Panc1 (cell line): ENCODE measurements around the gene LAMA5. TPM values are rescaled to one million over a fixed set of nuclear protein-coding genes. Genes with fewer than 3 reads are reported as not detected.

Experiments used
- ATAC-seq: fragments of 200-7000 bp; cut with Tn5 transposase; 2 replicates; pipeline ENCODE4 v1.9.1; 2020; ENCODE audit warnings: mild to moderate bottlenecking, moderate library complexity
- BruUV-seq: library from RNA; stranded (reverse); fragments of 400-500 nt; replicated peaks from 2 replicates; lab custom pipeline; 2021; lab: Mats Ljungman, UMichigan
- CTCF ChIA-PET: fragments of 300-600 bp; sonication (Branson Sonifier 250); formaldehyde crosslinking; loops from one replicate; lab custom pipeline; 2022; ENCODE audit warnings: antibody characterized with exemption; lab: Charles Lee
- POLR2A ChIA-PET: fragments of 300-600 bp; sonication (Branson Sonifier 250); formaldehyde crosslinking; loops from one replicate; lab custom pipeline; 2022; ENCODE audit warnings: antibody characterized with exemption; lab: Charles Lee
- DNase-seq: peaks from one replicate; pipeline ENCODE4 v3.0.0-alpha.2; 2010; ENCODE audit warnings: low read depth, low spot score
- H3K27ac ChIP-seq: 2 replicates; pipeline ENCODE4 v1.5.1; 2011; ENCODE audit warnings: mild to moderate bottlenecking, low read length, inconsistent platforms
- H3K27me3 ChIP-seq: fragments of 200-500 bp; sonication (Bioruptor generic); 2 replicates; pipeline ENCODE4 v1.6.0; 2014; ENCODE audit warnings: low read length, inconsistent platforms; ENCODE audit not compliant: control insufficient read depth, insufficient read depth
- H3K36me3 ChIP-seq: fragments of 200-500 bp; sonication (Bioruptor generic); 2 replicates; pipeline ENCODE4 v1.5.1; 2014; ENCODE audit warnings: inconsistent platforms, mild to moderate bottlenecking, low read length, moderate library complexity; ENCODE audit not compliant: control insufficient read depth, insufficient read depth
- H3K4me1 ChIP-seq: 2 replicates; pipeline ENCODE4 v1.5.1; 2011; ENCODE audit warnings: inconsistent platforms, mild to moderate bottlenecking, low read length, moderate library complexity; ENCODE audit not compliant: control insufficient read depth, insufficient read depth
- H3K4me3 ChIP-seq, 2 experiments: 2 replicates each; pipeline ENCODE4 v1.5.1; 2011 to 2012; ENCODE audit warnings: low read depth in 2 of 2, low read length in 2 of 2, mild to moderate bottlenecking in 2 of 2, inconsistent platforms in 1 of 2, moderate library complexity in 1 of 2
- H3K9me3 ChIP-seq: fragments of 200-500 bp; sonication (Bioruptor generic); 2 replicates; pipeline ENCODE4 v1.5.1; 2014; ENCODE audit warnings: low read depth, mild to moderate bottlenecking, inconsistent platforms, low read length, moderate library complexity; ENCODE audit not compliant: control insufficient read depth, insufficient read depth
- CTCF ChIP-seq: fragments of 450-650 bp; IDR thresholded peaks from 2 replicates; pipeline ENCODE4 v1.5.1; 2017; ENCODE audit warnings: mild to moderate bottlenecking
- POLR2AphosphoS5 ChIP-seq: IDR thresholded peaks from 2 replicates; pipeline ENCODE4 v1.6.1; 2012; ENCODE audit warnings: mild to moderate bottlenecking, low read depth, low read length, moderate library complexity
- REST ChIP-seq, 2 experiments: IDR thresholded peaks; 2 replicates each; pipeline ENCODE4 v1.6.1; 2011 to 2012; ENCODE audit warnings: low read depth in 2 of 2, control low read depth in 1 of 2, low read length in 1 of 2, mild to moderate bottlenecking in 1 of 2, moderate library complexity in 1 of 2; ENCODE audit not compliant: insufficient read depth in 1 of 2
- SIN3A ChIP-seq: IDR thresholded peaks from 2 replicates; pipeline ENCODE4 v1.6.1; 2012; ENCODE audit warnings: low read depth, mild to moderate bottlenecking, low read length, moderate library complexity, borderline replicate concordance; ENCODE audit not compliant: insufficient read depth
- TCF7L2 ChIP-seq: IDR thresholded peaks from 2 replicates; pipeline ENCODE4 v1.6.1; 2011; ENCODE audit warnings: mild to moderate bottlenecking, low read depth, low read length, inconsistent platforms
- in situ Hi-C: cut with HindIII; loops from 2 replicates; pipeline ENCODE4 v1.10.0; 2016; ENCODE audit warnings: low sequenced_read_pairs, low pct_unique_long_range_greater_than_20kb
- intact Hi-C: fragments of 100-400 bp; cut with micrococcal nuclease; formaldehyde crosslinking; loops from one replicate; pipeline ENCODE4 v1.10.0; 2022; ENCODE audit not compliant: unreplicated experiment
- total RNA-seq: library from RNA; stranded (reverse); gene quantifications from one replicate; pipeline ENCODE4 v1.2.1, GENCODE V29; 2021; ENCODE audit not compliant: unreplicated experiment

The LAMA5 gene
- total RNA-seq, 1 experiment from 2014 or later: 497 TPM

GRCh38 chr20:62391165-62392076, 24.3 kb upstream of the LAMA5 start:
- H3K4me3 ChIP-seq: no peak overlapping the region
- peaks cover 11% of the 10 kb centered on the region for H3K36me3 ChIP-seq
- H3K27ac ChIP-seq: no peak overlapping the region
- intact Hi-C loops (no loop called here), in situ Hi-C loops (no loop called here)
- ChIA-PET POLR2A (interaction anchor here (0.7 kb wide), 1 partner anchor 98 kb away, joined by 3 read pairs; no protein-coding TSS in a partner anchor), CTCF (interaction anchor here (0.6 to 0.7 kb wide), 2 partner anchors 18 to 53 kb away, joined by 3 read pairs; no protein-coding TSS in a partner anchor)
- no peaks in the 10 kb centered on the region for H3K27me3 ChIP-seq
- TF ChIP-seq POLR2AphosphoS5: peak; percentile 48; the same call in 1 of the 2 replicates
- TF ChIP-seq TCF7L2: no peak
- no peak for ATAC-seq
- no peaks in the 10 kb centered on the region for H3K9me3 ChIP-seq
- no TSS peak for BruUV-seq
- H3K4me1 ChIP-seq: peaks cover 24% of the 10 kb centered on the region
- DNase-seq: no peak

GRCh38 chr20:62390317-62391164, 23.4 kb upstream of the LAMA5 start:
- POLR2A ChIA-PET: interaction anchor here (0.5 kb wide), 1 partner anchor 88 kb away, joined by 7 read pairs; no protein-coding TSS in a partner anchor

GRCh38 chr20:62389601-62390087, 22.5 kb upstream of the LAMA5 start:
- TF ChIP-seq POLR2AphosphoS5 (no peak), TCF7L2 (no peak), SIN3A (no peak), REST (IDR thresholded peaks at IDR 0.05; ENCODE audit: insufficient read depth in 1 of 2, low read depth in 2 of 2, low read length in 1 of 2) (no peak), CTCF (no peak)
- no peak for DNase-seq
- intact Hi-C loops: no loop called here
- no peaks in the 10 kb centered on the region for H3K9me3 ChIP-seq
- H3K27ac ChIP-seq: no peak overlapping the region
- in situ Hi-C loops: no loop called here
- no TSS peak for BruUV-seq
- ChIA-PET CTCF (interaction anchor here (0.5 kb wide), 1 partner anchor 212 kb away, joined by 11 read pairs; no protein-coding TSS in a partner anchor), POLR2A (no interaction called here)
- H3K4me3 ChIP-seq: no peak overlapping the region
- H3K36me3 ChIP-seq: peaks cover 14% of the 10 kb centered on the region
- no peak for ATAC-seq
- peaks cover 30% of the 10 kb centered on the region for H3K4me1 ChIP-seq
- no peaks in the 10 kb centered on the region for H3K27me3 ChIP-seq

More at GRCh38 chr20:62390317-62391164, 23.4 kb upstream of the LAMA5 start:
- DNase-seq (no peak), ATAC-seq (no peak)
- in situ Hi-C loops (no loop called here), intact Hi-C loops (no loop called here)
- H3K4me1 ChIP-seq: peaks cover 25% of the 10 kb centered on the region
- no peaks in the 10 kb centered on the region for H3K27me3 ChIP-seq
- no peak for TF ChIP-seq SIN3A
- peak; percentile 53; the same call in 1 of the 2 replicates for TF ChIP-seq POLR2AphosphoS5
- H3K9me3 ChIP-seq: no peaks in the 10 kb centered on the region
- no TSS peak for BruUV-seq
- no peak overlapping the region for H3K4me3 ChIP-seq
- H3K27ac ChIP-seq: no peak overlapping the region
- H3K36me3 ChIP-seq: peaks cover 14% of the 10 kb centered on the region
- CTCF ChIA-PET: interaction anchor here (0.6 to 0.7 kb wide), 2 partner anchors 18 to 54 kb away, joined by 3 read pairs; no protein-coding TSS in a partner anchor
